ENCODE data around the gene C2orf68.

GRCh38 chr2:85619617-85620016 is 7.8 kb upstream of the C2orf68 start:
- TF ChIP-seq EZH2 (IDR thresholded peaks at IDR 0.05; ENCODE audit: borderline replicate concordance, insufficient read depth, low read depth, low read length, poor library complexity, severe bottlenecking) (no peak), CTCF (IDR thresholded peaks at IDR 0.05) (no peak)

All from B cell (primary cell).